IPS DF 4.7 (cell line): ENCODE measurements around the gene LRRC14B.

Source experiments
- DNase-seq: peaks from one replicate; pipeline ENCODE4 v3.0.0-alpha.2; 2013; ENCODE audit warnings: low spot score; ENCODE audit errors: extremely low read depth

LRRC14B gene

DNA sequence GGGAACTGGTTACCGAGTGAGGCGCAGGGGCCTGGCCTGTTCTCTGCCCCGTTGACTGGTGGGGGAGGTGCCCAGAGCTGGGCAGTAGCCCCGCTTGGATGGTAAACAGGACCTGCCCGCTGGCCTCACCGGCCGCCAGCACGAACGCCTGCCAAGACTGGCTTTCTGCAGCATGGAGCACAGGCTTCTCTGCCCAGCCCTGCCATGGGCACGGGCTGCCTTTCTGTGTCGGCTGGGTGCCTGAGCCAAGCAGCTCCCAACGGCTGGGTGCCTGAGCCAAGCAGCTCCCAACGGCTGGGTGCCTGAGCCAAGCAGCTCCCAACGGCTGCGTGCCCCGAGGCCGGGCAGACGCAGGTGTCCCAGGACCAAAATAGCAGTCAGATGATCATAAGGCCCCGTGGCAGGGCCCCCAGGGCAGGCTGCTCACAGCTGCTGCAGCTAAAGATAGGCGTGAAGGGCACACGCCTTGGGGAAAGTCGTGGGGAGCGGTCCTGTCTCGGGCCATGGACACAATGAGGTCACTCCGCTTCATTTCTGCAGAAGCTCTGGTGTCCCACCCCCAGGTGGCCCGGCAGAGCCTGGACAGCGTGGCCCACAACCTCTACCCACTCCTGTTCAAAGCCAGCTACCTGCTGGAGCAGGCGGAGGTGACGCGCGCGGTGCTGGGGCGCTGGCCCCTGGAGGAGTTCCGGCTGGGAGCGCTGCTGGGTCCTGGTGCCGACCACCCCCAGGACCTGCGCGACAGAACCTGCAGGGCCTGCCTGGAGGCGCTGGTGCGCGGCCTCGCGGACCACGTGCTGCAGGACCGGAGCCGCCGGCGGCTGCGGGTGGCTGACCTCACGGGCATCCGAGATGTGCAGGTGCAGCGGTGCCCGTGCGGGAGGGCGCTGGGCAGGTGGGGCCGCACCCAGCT is at the start of gene LRRC14B:
Gene LRRC14B, plus strand, starts transcription at position 460 of the 913 bp plus-strand sequence. Its CDS starts 44 bp downstream, at position 504.
- no peak for DNase-seq

DNA sequence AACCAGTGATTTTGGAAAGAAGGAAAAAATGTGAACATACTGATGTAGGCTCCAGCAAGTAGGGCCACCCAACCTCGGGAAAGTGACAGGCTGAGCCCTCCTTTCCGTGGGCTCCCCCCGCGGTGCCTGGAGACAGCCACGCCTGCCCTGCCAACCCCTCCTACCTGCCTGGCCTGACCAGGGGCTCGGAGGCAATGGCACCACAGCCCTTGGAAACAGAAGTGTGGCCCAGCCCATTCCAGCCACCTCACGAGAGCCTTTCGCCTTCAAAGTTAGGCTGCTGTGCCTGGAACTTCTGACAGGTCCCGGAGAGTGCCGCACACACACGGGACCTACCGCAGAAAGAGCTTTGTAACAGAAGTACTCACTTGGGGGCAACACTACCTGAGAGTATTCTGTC is 49.5 kb upstream of the LRRC14B start:
- no peak for DNase-seq

DNA sequence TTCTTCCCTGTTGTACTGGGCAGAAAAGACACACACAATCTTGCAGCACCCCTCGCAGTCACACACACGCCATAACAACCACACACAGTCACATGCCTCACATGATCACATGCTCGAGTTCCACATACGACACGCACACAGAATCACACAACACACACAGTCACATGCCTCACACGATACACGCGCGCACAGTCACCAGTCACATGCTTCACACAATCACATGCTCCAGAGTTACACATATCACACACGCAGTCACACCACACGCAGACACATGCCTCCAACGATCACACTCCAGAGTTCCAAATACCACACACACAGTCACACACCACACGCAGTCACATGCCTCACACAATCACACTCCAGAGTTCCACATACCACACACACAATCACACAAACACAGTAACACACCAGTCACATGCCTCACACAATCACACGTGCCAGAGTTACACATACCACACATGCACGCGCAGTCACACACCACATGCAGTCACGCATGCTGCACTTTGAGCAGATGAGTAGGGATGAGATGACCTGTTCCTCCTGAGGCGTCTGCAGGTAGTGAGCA is 49.0 kb upstream of the LRRC14B start:
- DNase-seq, result no peak

DNA sequence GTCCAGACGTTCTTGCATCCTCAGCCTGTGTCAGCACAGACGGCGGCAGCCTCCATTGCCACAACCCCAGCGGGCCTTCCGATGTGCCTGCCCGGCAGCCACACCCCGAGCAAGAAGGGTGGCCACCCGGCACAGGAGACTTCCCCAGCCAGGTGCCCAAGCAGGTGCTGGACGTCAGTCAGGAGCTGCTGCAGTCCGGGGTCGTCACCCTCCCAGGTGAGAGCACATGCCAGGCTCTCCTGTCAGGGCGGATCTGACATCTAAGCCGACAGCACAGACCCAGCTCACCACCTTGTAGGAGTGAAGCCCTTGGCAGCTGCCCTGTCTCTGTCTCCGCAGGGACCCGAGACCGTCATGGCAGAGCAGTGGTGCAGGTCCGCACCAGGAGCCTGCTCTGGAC is 48.3 kb upstream of the LRRC14B start:
- DNase-seq, result no peak

DNA sequence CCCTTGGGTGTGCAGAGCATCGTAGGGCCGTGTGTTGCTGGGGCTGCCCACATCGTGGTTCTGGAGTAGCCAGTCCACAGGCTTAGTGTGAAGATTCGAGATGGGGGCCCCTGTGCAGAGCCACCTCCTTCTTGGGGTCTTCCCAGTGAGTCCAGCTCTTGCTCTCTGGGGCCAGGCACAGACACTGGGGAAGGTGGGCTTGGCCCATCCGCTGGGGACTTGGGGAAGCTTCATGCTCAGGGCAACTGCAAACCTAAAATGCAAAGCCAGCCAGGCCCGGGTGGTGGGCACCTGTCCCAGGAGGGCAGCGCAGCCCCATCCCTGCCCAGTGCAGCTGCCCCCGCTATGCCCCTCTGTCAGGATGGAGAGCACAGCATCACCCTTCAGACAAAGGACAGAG is 46.4 kb upstream of the LRRC14B start:
- DNase-seq, result no peak

DNA sequence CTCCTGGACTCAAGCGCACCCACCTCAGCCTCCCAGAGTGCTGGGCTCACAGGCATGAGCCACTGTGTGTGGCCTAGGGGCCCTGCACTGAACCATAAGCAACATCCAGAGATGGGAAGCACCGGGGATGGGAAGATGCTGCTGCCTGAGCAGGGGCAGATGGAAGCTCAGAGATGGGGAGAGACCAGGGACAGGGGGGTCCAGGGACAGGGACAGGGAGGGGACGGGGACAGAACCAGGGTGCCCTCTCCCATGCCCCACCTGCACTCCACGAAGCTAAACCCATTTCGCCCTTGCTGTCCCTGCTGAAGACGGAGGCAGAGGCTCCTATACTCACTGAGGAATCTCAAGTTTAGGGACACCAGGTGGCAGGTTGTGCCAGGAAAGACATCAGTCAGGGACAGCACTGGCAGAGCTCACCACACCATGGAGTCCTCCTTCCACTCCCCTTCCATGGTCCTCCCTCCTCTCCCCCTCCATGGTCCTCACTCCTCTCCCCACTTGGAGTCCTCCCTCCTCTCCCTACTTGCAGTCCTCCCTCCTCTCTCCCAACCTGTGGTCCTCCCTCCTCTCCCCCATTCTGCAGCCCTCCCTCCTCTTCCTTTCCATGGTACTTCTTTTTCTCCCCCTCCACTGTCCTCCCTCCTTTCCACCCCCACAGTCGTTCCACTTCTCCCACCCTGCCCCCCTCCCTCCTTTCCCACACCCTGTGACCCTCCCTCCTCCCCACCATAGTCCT is 45.5 kb upstream of the LRRC14B start:
- no peak for DNase-seq

DNA sequence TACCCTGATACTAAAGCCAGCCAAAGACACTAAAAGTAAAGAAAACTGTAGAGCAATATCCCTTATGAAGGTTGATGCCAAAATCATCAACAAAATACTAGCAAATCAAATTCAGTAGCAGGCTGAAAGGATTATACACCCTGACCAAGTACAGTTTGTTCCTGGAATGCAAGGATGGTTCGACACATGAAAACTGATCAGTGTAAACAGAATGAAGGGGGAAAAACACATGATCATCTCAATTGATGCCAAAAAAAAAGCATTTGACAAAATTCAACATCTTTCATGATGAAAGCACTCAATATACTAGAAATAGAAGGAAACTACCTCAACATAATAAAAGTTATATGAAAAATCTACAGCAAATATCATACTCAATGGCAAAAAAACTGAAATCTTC is 43.5 kb upstream of the LRRC14B start:
- DNase-seq, result no peak

DNA sequence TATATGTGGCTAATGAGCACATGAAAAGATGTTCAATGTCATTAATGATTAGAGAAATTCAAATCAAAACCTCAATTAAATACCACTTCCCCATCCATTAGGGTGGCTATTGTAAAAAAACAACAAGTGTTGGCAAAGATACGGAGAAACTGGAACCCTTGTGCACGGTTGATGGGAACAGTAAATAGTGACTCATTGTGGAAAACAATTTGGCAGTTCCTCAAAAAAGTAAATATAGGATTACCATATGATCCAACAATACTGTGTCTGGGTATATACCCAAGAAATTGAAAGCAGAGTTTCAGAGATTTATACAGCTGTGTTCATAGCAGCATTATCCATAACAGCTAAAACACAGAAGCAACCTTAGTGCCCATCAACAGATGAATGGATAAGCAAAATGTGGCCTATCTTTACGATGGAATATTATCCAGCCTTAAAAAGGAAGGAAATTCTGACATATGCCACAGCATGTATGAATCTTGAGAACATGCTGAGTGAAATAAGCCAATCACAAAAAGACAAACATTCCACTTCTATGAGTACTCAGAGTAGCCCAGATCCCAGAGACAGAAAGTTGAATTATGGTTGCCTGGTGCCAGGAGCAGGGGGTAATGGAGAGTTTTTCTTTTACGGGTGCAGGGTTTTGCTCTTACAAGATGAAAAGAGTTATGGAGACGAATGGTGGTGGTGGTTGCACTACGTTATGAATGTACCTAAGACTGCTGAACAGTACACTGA is 41.4 kb upstream of the LRRC14B start:
- DNase-seq, result no peak

DNA sequence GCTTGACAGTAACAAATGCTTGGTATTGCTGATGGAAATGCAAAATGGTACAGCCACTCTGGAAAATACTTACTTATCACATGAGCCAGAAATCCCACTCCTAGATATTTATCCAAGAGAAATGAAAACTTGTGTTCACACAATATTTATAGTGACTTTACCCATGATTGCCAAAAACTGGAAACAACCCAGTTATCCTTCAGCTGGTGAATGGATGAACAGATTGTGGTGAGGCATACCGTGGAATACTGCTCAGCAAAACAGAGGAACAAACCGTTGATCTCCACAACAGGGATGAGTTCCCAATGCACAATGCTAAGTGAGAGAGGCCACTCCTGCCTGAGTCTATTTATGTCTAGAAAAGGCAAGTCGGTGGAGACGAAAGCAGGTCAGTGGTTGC is 40.5 kb upstream of the LRRC14B start:
- no peak for DNase-seq

DNA sequence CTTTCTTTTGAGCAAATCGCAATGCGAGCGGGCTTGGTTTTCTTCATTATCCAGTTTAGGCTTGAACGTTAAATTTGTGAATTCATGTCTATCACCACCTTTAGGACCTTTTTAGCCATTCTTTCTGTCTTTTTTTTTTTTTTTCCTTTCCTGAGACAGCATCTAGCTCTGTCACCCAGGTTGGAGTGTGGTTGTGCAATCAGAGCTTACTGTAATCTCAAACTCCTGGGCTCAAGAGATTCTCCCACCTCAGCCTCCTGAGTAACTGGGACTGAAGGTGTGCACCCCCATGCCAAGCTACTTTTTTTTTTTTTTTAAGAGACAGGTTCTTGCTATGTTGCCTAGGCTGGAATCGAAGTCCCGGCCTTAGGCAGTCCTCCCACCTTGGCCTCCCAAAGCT is 39.2 kb upstream of the LRRC14B start:
- no peak for DNase-seq

DNA sequence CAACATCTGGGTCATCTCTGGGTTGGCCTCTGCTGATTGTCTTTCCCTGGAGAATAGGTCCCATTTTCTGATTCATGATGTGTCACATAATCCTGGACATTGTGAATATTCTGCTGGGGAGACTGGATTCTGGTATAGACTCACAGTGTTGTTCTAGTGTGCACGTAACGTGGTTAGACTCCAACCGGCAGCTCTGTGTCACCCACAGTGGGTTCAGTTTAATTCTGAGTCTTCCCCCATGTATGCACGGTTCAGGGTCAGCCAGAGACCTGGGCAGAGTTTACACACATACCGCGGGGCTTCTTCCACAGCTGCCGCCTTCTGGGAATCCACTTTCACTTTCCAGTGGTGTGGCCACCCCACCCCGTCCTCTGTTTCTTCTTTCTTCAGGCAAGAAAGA is 38.0 kb upstream of the LRRC14B start:
- DNase-seq, result no peak

DNA sequence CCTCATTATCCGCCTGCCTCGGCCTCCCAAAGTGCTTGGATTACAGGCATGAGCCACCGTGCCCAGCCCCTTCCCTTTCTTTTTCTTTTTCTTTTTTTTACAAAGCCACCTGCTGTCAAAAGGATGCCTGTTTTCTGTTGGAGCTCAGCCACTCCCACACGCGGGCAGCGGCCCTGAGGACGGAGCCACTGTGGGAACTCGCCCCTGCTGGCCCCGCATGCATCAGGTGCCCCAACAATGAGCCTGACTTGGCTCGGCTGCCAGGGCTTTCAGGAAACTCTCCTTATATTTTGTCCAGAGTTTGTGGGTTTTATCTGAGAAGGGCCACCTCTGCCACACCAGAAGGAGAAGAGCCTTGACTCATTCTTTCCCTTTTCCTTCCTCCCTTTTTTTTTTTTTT is 37.1 kb upstream of the LRRC14B start:
- DNase-seq, result no peak

DNA sequence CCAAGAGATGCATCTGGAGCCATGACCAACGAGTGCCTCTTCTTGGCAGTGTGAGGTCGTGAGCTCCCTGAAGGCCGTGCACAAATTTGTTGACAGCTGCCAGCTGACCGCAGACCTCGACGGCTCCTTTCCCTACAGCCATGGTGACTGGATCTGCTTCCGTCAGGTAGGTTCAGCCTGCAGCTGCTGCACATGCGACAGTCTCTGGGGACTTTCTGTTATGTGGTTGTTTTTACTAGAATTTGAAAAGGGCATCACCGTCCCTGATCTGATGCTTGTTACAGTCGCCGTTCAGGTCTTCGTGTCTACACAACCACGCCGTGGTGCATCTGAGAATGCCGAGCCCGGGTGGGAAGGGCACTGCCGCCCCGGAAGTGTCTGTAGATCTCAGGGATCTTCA is 36.5 kb upstream of the LRRC14B start:
- no peak for DNase-seq

DNA sequence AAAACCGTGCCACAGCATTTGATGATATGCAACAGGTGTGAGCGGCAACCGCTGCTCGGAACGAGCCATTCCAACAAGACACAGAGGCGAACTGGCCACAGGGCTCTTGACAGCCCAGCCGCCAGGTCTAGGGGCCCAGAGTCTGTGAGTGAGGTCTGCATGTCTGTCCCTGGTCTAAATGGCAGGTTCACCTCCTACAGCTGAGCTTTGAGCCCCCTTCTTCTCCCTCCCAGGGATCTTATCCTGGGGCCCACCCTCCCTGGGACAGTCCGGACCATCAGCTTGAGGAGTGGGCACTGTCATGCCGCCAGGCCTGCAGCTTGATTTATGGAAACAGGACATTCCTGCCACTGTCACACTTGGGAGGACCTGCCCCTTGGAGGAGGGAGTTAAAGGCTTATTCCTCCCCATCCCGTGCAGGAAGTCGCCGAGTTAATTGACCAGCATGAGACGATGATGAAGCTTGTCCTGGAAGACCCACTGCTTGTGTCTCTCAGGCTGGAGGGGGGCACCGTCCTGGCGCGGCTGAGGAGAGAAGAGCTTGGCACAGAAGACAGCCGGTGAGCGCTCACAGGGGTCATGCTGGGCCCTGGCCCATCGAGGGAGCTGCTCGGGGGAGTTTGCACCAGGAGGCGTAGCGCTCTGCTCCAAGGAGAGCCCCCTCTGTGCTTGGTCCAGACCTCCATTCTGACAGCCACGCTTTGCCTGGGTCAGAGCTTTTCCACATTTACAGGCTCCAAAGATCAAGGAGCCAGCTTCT is 35.5 kb upstream of the LRRC14B start:
- no peak for DNase-seq

DNA sequence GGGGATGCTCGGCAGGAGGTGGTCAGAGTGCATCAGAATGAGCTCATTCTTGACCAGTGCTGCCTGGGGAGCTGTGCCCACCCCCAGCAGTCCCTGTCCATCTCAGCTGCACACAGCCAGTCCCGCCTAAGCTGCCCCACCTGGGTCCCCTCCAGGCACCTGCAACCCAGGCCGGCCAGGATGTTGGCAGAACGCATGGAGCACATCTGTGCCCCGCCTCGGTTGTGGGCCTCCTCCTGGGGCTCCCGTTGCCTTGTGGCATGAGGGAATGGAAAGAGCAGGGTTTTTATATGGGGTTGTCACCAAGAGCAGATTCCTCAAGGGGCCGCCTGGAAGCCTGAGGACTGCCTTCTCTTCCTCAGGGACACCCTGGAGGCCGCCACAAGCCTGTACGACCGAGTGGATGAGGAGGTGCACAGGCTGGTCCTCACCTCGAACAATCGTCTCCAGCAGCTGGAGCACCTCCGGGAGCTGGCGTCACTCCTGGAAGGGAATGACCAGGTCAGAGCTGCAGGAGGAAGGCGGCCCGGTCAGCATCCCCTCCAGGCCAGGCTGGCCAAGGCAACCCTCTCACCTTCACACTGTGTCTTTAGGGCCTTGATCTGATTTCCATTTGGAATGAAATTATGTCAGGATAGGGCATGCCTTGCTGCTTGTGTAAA is 34.8 kb upstream of the LRRC14B start:
- DNase-seq, result no peak

DNA sequence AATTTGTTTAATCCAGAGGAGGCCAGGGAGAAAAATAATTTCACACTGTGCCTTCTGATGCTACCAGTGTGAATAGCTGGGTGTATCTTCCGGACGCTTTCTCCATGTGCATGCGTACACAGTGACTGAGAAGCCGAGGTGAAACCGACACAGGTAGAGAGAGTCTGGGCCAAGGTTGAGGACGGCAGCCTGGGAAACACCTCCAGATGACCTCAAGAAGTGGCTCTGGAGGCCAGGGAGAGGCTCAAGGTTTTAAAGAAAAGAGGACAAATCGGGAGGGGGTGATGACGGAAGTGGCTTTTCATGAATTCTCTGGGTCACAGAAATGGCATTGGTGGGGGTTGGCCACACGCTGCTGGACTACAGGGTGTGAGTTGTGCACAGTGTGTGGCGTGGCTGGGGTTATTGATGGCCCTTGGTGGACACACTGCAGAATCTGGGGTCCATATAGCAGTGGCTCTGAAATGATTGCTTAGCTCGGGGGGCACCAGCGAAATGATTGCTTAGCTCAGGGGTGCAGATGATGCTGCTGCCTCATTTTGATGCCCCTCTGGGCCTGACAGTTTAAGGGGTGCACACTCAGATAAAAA is 34.1 kb upstream of the LRRC14B start:
- no peak for DNase-seq

DNA sequence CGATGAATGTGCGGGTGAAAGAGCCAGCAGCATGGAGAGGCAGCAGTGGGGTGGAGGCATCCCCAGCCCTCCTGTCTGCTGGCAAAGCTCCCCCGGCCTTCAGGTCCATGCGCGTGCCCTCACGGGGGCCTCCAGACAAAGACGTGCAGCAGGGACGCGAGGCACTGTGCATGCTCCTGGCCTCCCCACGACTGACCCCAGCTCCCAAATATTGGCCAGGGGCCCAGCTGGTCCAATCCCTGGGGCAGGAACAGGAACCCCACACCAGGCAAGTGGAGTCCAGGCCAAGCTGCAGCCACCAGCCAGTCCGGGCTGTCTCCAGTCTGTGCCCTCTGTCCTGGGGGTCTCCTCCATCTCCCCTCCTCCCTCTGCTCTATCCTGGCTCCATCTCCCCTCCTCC is 33.5 kb upstream of the LRRC14B start:
- no peak for DNase-seq

DNA sequence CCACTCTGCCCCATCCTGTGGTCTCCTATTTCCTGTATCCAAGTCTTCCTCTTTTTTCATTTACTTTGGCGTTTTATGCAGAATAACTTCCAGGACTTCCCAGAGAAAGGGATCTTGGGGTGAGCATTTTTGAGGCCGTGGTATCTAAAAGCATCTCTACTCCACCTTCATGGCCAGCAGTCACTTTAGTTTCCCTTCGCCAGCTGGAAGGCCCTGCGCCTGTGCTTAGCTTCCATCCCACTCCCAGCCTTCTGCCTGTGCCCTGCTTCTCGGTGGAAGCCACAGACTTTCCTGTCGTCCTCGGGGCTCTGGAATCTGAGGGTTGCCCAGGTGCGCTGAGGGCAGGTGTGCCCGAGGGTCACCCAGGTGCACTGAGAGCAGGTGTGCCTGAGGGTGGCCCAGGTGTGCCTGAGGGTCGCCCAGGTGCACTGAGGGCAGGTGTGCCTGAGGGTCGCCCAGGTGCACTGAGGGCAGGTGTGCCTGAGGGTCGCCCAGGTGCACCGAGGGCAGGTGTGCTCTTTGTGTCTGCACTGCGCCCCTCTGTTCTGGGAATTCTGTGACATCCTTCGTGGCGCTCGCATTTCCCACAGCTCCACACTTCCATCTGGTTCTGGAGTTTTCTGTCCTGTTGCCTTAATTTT is 32.4 kb upstream of the LRRC14B start:
- no peak for DNase-seq

DNA sequence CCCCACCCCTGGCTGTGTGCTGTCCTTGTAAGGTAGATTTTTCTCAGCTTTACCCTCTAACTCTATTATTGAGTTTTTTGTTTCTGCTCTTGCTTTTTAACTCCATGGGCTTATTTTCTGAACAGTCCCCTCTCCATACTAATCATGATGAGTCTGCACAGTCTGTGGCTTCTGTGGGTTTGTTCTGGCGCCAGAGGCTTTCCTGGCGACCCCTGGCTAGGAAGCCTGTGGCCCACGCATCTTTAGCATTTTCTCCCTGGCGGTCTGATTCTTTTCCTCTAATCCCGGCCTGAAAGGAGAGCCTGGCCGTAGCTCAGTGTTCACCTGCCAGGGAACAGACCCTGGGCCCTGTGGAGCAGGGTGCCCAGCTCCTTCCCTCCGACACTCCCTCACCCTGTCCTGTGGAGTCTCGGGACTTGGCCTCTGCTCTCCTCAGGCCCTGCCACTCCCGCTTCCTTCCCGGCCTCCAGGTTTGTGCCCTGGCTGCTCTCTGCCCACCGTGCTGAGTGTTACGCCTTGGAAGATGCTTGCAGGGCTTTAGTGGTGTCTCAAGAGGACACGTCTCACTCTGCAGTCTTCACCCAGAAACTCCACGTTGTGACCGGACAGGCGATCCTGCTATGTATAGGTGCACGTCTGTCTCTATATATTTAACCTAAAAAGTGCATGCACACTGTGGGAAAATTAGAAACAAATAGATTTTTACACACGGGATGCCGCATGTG is 31.7 kb upstream of the LRRC14B start:
- no peak for DNase-seq
